ENCODE measurements around the gene TMC6.
A peak's percentile ranks its signal among the peaks of the same experiment; 100 is the strongest.

The TMC6 gene

DNA sequence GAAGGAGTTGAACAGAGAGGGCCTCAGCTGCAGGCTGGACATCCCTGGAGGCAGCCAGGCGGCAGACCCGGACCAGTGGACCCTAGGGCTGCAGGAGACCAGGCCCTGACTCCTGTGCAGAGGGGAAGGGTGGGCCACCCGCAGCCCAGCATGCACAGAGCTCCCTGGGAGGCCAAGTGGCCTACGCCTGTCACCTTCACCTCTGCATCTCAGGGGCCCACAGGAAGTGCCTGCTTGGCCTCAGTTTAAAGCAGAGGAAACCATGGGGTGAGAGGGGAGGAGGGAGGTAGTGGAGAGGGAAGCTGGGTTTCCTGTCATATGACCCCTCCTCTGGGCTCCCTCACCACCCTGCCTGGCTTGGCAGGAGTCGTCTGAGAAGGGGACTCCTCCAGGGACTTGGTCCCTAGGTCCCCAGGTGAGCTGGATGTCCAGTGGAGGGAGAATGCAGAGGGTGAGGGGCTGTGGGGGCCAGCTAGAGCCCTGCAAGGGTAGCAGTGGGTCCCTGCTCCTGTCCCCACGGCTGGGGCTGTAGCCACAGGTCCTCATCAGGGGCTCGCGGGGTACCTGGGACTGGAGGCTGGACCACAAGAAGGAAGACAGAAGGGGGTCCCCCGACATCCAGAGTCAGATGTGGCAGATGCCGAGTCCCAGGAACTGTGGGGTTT is 2.0 kb upstream of the TMC6 start, which contains the start of gene TMC8:
Gene TMC8, plus strand, starts transcription at position 335 of the 665 bp plus-strand sequence. CDS start 818 bp downstream, outside the sequence.
- ChIA-PET POLR2A (ENCODE audit: low non-redundant PET) (no interaction called here), CTCF (interaction anchor here (0.5 to 1.6 kb wide), 2 partner anchors 8 to 29 kb away, joined by 3 to 5 read pairs; no protein-coding TSS in a partner anchor)
- DNase-seq (ENCODE audit: low spot score) = no peak
- H3K27ac ChIP-seq = peak within 1 kb of the TSS; percentile 68
- TF ChIP-seq CTCF (conservative IDR thresholded peaks at IDR 0.05; ENCODE audit: low read depth) = no peak

- H3K27ac ChIP-seq = peak overlapping the region; percentile 68
- no peak for DNase-seq (ENCODE audit: low spot score)
- TF ChIP-seq CTCF (conservative IDR thresholded peaks at IDR 0.05; ENCODE audit: low read depth) = no peak
- POLR2A ChIA-PET (ENCODE audit: low non-redundant PET) = no interaction called here
- CTCF ChIA-PET = interaction anchor here (1.6 kb wide), 1 partner anchor 9 kb away, joined by 5 read pairs; no protein-coding TSS in a partner anchor
Measured at GRCh38 chr17:78130090-78130436, 1.5 kb upstream of the TMC6 start.

DNA sequence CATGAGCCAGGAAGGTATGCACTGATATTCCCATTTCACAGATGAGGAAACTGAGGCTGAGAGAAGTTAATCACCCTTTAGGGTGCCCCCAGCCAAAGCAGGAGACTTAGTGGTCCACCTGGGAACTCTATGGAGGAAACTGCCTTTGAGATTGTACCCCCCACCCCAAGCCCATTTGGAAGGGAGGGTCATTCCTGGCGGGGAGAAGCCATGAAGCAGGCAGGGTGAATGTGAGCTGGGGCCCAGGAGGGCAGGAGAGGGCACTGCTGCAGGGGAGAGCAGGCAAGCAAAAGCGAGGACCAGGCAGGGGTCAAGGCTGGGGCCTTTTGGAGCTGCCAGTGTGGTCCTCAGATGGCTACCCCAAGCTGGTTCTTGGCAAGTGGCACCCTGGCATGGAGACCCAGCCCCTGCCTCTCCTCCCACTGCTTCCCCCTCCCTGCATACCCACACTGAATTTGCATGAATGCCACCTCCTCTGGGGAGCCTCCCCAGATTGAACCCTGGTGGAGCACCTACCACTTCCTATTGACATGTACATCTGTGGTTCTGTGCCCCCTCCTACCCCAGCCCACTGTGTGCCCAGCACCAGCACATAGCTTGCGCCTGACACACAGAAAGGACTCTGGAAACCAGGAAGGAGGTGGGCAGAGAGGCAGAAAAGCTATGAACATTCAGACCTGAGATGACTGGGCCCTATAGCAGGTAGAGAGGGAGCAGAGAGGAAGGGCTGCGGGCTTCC is 965 bp upstream of the TMC6 start:
- TF ChIP-seq CTCF (conservative IDR thresholded peaks at IDR 0.05; ENCODE audit: low read depth) = no peak
- no peak for DNase-seq (ENCODE audit: low spot score)
- ChIA-PET POLR2A (ENCODE audit: low non-redundant PET) (interaction anchor here (0.6 kb wide), 1 partner anchor 62 kb away, joined by 3 read pairs; no protein-coding TSS in a partner anchor), CTCF (interaction anchor here (0.6 to 1.6 kb wide), 2 partner anchors 9 to 702 kb away, joined by 5 read pairs; no protein-coding TSS in a partner anchor)
- H3K27ac ChIP-seq = peak overlapping the region; percentile 68

GRCh38 chr17:78127888-78128550 is 536 bp downstream of the TMC6 start:
- DNase-seq (ENCODE audit: low spot score) = peak; percentile 62
- no peak for TF ChIP-seq CTCF (conservative IDR thresholded peaks at IDR 0.05; ENCODE audit: low read depth)
- H3K27ac ChIP-seq = peak overlapping the region; percentile 68
- ChIA-PET CTCF (interaction anchor here (0.5 to 1.5 kb wide), 6 partner anchors 16 to 282 kb away, joined by 3 to 7 read pairs (median 3); partner anchors contain the start of genes AFMID and TK1), POLR2A (ENCODE audit: low non-redundant PET) (interaction anchor here (0.6 to 0.9 kb wide), 4 partner anchors 12 to 92 kb away, joined by 3 to 11 read pairs (median 4); no protein-coding TSS in a partner anchor)

DNA sequence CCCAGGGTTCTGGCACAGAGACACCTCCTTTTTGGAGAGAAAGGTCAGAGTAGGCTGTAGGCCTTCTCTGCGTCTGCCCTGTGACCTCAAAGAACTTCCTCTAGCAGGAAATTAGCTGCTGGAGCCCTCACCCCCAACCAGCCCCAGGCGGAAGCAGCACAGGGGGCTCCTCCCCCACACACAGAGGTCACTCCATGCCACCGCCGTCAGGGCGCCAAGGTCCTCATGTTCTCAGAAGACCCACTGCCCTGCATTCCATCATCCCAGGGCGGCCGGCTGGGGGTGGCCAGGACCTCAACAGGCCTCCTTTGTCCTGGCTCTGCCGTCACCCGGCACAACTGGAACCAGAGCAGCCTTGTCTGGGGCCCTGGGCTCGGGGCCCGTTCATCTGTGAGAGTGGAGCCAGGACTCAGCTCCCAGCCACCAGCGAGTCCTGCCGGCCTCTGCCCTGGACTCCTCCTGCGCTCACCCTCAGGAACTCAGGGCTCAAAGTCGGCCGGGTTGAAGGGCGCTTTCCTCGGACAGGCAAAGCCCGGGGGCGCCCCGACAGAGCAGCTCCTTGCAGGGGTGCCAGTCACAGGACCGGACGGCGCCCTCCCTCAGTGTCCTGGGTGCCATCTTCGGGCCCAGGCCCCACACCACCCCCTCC is 1.2 kb downstream of the TMC6 start:
- DNase-seq (ENCODE audit: low spot score) = no peak
- POLR2A ChIA-PET (ENCODE audit: low non-redundant PET) = interaction anchor here (0.9 kb wide), 2 partner anchors 11 to 42 kb away, joined by 3 to 11 read pairs; no protein-coding TSS in a partner anchor
- CTCF ChIA-PET = interaction anchor here (0.5 to 1.5 kb wide), 7 partner anchors 15 to 282 kb away, joined by 3 to 7 read pairs (median 5); partner anchors contain the start of genes AFMID and TK1
- H3K27ac ChIP-seq = peak overlapping the region; percentile 68
- TF ChIP-seq CTCF (conservative IDR thresholded peaks at IDR 0.05; ENCODE audit: low read depth) = no peak
